ES-I3 (cell line): ENCODE measurements around the gene CTTNBP2.

Source experiments
- H3K36me3 ChIP-seq: 2 replicates; pipeline ENCODE4 v1.6.1; 2013; ENCODE audit warnings: mild to moderate bottlenecking, low read length, control low read depth, moderate library complexity; ENCODE audit not compliant: insufficient read depth
- H3K4me1 ChIP-seq: 2 replicates; pipeline ENCODE4 v1.6.1; 2013; ENCODE audit warnings: mild to moderate bottlenecking, control low read depth, low read length; ENCODE audit not compliant: insufficient read depth
- H3K9ac ChIP-seq: 2 replicates; pipeline ENCODE4 v1.6.1; 2013; ENCODE audit warnings: low read depth, mild to moderate bottlenecking, low read length, moderate library complexity
- H3K9me3 ChIP-seq: 2 replicates; pipeline ENCODE4 v1.6.1; 2013; ENCODE audit warnings: mild to moderate bottlenecking, low read length, moderate library complexity; ENCODE audit not compliant: control insufficient read depth, insufficient read depth

The CTTNBP2 gene

GRCh38 chr7:117873310-117874190, at the start of gene CTTNBP2:
Gene CTTNBP2, minus strand, starts transcription at chr7:117873441. Its CDS starts 26 bp downstream, at chr7:117873415.
- Histone ChIP-seq H3K9me3 (no peaks in the 10 kb centered on the region), H3K4me1 (peaks cover 23% of the 10 kb centered on the region; the same call in 1 of the 2 replicates), H3K9ac (peak within 1 kb of the TSS; percentile 94), H3K36me3 (no peaks in the 10 kb centered on the region)

- H3K9ac ChIP-seq: no peak overlapping the region
- H3K4me1 ChIP-seq: no peaks in the 10 kb centered on the region
- no peaks in the 10 kb centered on the region; the same call in none of the 2 replicates for H3K9me3 ChIP-seq
- H3K36me3 ChIP-seq: no peaks in the 10 kb centered on the region
Measured at GRCh38 chr7:117916309-117916708, 43.1 kb upstream of the CTTNBP2 start.

- Histone ChIP-seq H3K9ac (no peak overlapping the region), H3K36me3 (no peaks in the 10 kb centered on the region)
Measured at GRCh38 chr7:117912421-117912820, 39.2 kb upstream of the CTTNBP2 start.

GRCh38 chr7:117908031-117908795, 35.0 kb upstream of the CTTNBP2 start:
- H3K9me3 ChIP-seq: no peaks in the 10 kb centered on the region
- H3K4me1 ChIP-seq: peaks cover 5% of the 10 kb centered on the region
- no peaks in the 10 kb centered on the region for H3K36me3 ChIP-seq
- H3K9ac ChIP-seq: no peak overlapping the region

More at GRCh38 chr7:117912421-117912820, 39.2 kb upstream of the CTTNBP2 start:
- Histone ChIP-seq H3K4me1 (no peaks in the 10 kb centered on the region), H3K9me3 (no peaks in the 10 kb centered on the region; the same call in 1 of the 2 replicates)

- no peaks in the 10 kb centered on the region for H3K9me3 ChIP-seq
- H3K4me1 ChIP-seq: peaks cover 5% of the 10 kb centered on the region
- no peaks in the 10 kb centered on the region for H3K36me3 ChIP-seq
- no peak overlapping the region for H3K9ac ChIP-seq
Measured at GRCh38 chr7:117907049-117907640, 33.9 kb upstream of the CTTNBP2 start.

- Histone ChIP-seq H3K36me3 (no peaks in the 10 kb centered on the region), H3K9ac (no peak overlapping the region), H3K9me3 (no peaks in the 10 kb centered on the region), H3K4me1 (peaks cover 5% of the 10 kb centered on the region)
Measured at GRCh38 chr7:117902314-117902889, 29.2 kb upstream of the CTTNBP2 start.

- no peak overlapping the region for H3K9ac ChIP-seq
- H3K36me3 ChIP-seq: no peaks in the 10 kb centered on the region
- H3K9me3 ChIP-seq: no peaks in the 10 kb centered on the region
- H3K4me1 ChIP-seq: no peaks in the 10 kb centered on the region
Measured at GRCh38 chr7:117901089-117901797, 28.0 kb upstream of the CTTNBP2 start.

GRCh38 chr7:117896339-117896738, 23.1 kb upstream of the CTTNBP2 start:
- H3K9me3 ChIP-seq: no peaks in the 10 kb centered on the region
- no peaks in the 10 kb centered on the region for H3K36me3 ChIP-seq
- H3K9ac ChIP-seq: no peak overlapping the region
- no peaks in the 10 kb centered on the region for H3K4me1 ChIP-seq

- Histone ChIP-seq H3K36me3 (no peaks in the 10 kb centered on the region), H3K4me1 (no peaks in the 10 kb centered on the region), H3K9me3 (no peaks in the 10 kb centered on the region), H3K9ac (no peak overlapping the region)
Measured at GRCh38 chr7:117895276-117895675, 22.0 kb upstream of the CTTNBP2 start.

- Histone ChIP-seq H3K9me3 (no peaks in the 10 kb centered on the region), H3K9ac (no peak overlapping the region), H3K4me1 (no peaks in the 10 kb centered on the region), H3K36me3 (no peaks in the 10 kb centered on the region)
Measured at GRCh38 chr7:117894037-117894436, 20.8 kb upstream of the CTTNBP2 start.

- Histone ChIP-seq H3K36me3 (no peaks in the 10 kb centered on the region), H3K9ac (no peak overlapping the region), H3K4me1 (peaks cover 7% of the 10 kb centered on the region; the same call in 1 of the 2 replicates), H3K9me3 (no peaks in the 10 kb centered on the region)
Measured at GRCh38 chr7:117892821-117893220, 19.6 kb upstream of the CTTNBP2 start.

GRCh38 chr7:117889611-117890010, 16.4 kb upstream of the CTTNBP2 start:
- H3K9me3 ChIP-seq: no peaks in the 10 kb centered on the region
- H3K36me3 ChIP-seq: no peaks in the 10 kb centered on the region
- peaks cover 7% of the 10 kb centered on the region; the same call in 1 of the 2 replicates for H3K4me1 ChIP-seq
- no peak overlapping the region for H3K9ac ChIP-seq

GRCh38 chr7:117888627-117889026, 15.4 kb upstream of the CTTNBP2 start:
- peaks cover 7% of the 10 kb centered on the region; the same call in 1 of the 2 replicates for H3K4me1 ChIP-seq
- H3K9ac ChIP-seq: no peak overlapping the region
- H3K36me3 ChIP-seq: no peaks in the 10 kb centered on the region
- no peaks in the 10 kb centered on the region for H3K9me3 ChIP-seq
